ENCODE measurements around the gene MYO1D. TPM values are rescaled to one million over a fixed set of nuclear protein-coding genes. Genes with fewer than 3 reads are reported as not detected.

The MYO1D gene
- total RNA-seq, 1 donor from 2014 or later, result 18.0 TPM

DNA sequence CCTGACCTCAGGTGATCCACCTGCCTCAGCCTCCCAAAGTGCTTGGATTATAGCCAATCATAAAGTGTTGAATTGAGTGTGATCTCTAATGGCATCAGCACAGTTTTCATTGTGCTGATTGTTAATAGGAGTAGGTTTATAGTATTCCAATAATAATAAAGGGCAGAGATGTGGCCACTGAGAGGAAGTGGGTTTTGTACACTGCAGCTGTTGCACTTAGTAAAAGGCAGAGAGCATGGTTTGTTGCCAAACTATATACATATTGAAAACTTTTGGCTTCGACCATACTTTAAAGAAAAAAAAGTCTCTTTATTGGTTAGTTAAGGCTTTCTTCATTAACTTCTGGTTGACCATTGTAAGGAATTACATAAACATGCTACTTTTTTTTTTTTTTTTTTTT is 204.2 kb downstream of the MYO1D start:
- H3K4me3 ChIP-seq (ENCODE audit: insufficient read depth, low read depth, low read length), result no peak overlapping the region
- Mint-ChIP-seq H3K27ac (ENCODE audit: unreplicated experiment) (no peak overlapping the region), H3K4me3 (ENCODE audit: unreplicated experiment) (no peak overlapping the region), H3K9me3 (ENCODE audit: unreplicated experiment) (no peaks in the 10 kb centered on the region), H3K4me1 (ENCODE audit: low read depth, unreplicated experiment) (peaks cover 8% of the 10 kb centered on the region), H3K27me3 (ENCODE audit: low read depth, unreplicated experiment) (no peaks in the 10 kb centered on the region), H3K36me3 (ENCODE audit: low read depth, unreplicated experiment) (peaks cover 2% of the 10 kb centered on the region)
- no peak overlapping the region for H3K4me2 ChIP-seq (ENCODE audit: low read length)
- H3K9ac ChIP-seq (ENCODE audit: low read length), result no peak overlapping the region
- H4K20me1 ChIP-seq (ENCODE audit: insufficient read depth, low read length), result no peaks in the 10 kb centered on the region
- H3K4me1 ChIP-seq (ENCODE audit: insufficient read depth, low read length), result no peaks in the 10 kb centered on the region
- no peak for DNase-seq (ENCODE audit: low read depth)
- no peak for FAIRE-seq
- H3K36me3 ChIP-seq (ENCODE audit: insufficient read depth, low read length), result no peaks in the 10 kb centered on the region
- H3K79me2 ChIP-seq (ENCODE audit: insufficient read depth, low read length), result no peaks in the 10 kb centered on the region
- no peaks in the 10 kb centered on the region for H3K27me3 ChIP-seq (ENCODE audit: insufficient read depth, low read length)
- no peak for TF ChIP-seq EZH2 (IDR thresholded peaks at IDR 0.05; ENCODE audit: insufficient read depth, low read length)
- TF ChIP-seq, protein P1, sequence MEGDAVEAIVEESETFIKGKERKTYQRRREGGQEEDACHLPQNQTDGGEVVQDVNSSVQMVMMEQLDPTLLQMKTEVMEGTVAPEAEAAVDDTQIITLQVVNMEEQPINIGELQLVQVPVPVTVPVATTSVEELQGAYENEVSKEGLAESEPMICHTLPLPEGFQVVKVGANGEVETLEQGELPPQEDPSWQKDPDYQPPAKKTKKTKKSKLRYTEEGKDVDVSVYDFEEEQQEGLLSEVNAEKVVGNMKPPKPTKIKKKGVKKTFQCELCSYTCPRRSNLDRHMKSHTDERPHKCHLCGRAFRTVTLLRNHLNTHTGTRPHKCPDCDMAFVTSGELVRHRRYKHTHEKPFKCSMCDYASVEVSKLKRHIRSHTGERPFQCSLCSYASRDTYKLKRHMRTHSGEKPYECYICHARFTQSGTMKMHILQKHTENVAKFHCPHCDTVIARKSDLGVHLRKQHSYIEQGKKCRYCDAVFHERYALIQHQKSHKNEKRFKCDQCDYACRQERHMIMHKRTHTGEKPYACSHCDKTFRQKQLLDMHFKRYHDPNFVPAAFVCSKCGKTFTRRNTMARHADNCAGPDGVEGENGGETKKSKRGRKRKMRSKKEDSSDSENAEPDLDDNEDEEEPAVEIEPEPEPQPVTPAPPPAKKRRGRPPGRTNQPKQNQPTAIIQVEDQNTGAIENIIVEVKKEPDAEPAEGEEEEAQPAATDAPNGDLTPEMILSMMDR (IDR thresholded peaks at IDR 0.05; ENCODE audit: insufficient read depth, low read depth, low read length), result no peak
- H3K27ac ChIP-seq (ENCODE audit: low read depth, low read length), result no peak overlapping the region
- no peak overlapping the region for H2AFZ ChIP-seq (ENCODE audit: low read depth, low read length)
- peaks cover 3% of the 10 kb centered on the region for H3K9me3 ChIP-seq (ENCODE audit: insufficient read depth, low read depth, low read length)

DNA sequence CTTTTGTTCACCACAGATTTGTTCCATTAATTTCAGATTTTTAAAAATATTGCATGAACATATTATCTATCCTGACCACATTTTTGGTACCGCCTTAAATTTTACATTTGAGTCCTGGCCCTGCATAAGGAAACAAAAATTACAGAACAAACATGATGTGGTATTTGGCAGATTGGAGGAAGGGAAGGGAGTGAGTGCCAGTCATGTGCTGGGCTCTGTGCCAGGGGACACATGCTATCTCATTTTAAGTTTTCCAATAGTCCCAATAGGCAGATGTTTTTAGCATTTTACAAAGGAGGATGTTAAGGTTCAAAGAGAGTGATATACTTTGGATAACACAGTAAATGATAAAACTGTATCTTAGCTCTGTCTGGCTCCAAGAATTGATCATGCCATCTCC is 205.0 kb downstream of the MYO1D start:
- Mint-ChIP-seq H3K4me3 (ENCODE audit: unreplicated experiment) (no peak overlapping the region), H3K36me3 (ENCODE audit: low read depth, unreplicated experiment) (peaks cover 2% of the 10 kb centered on the region), H3K27me3 (ENCODE audit: low read depth, unreplicated experiment) (no peaks in the 10 kb centered on the region), H3K4me1 (ENCODE audit: low read depth, unreplicated experiment) (peaks cover 8% of the 10 kb centered on the region), H3K9me3 (ENCODE audit: unreplicated experiment) (no peaks in the 10 kb centered on the region), H3K27ac (ENCODE audit: unreplicated experiment) (no peak overlapping the region)
- Histone ChIP-seq H3K4me2 (ENCODE audit: low read length) (no peak overlapping the region), H3K9ac (ENCODE audit: low read length) (no peak overlapping the region), H3K4me3 (ENCODE audit: insufficient read depth, low read depth, low read length) (no peak overlapping the region), H3K4me1 (ENCODE audit: insufficient read depth, low read length) (no peaks in the 10 kb centered on the region), H3K36me3 (ENCODE audit: insufficient read depth, low read length) (no peaks in the 10 kb centered on the region), H3K9me3 (ENCODE audit: insufficient read depth, low read depth, low read length) (peaks cover 3% of the 10 kb centered on the region), H3K27ac (ENCODE audit: low read depth, low read length) (no peak overlapping the region), H4K20me1 (ENCODE audit: insufficient read depth, low read length) (no peaks in the 10 kb centered on the region), H3K79me2 (ENCODE audit: insufficient read depth, low read length) (no peaks in the 10 kb centered on the region), H2AFZ (ENCODE audit: low read depth, low read length) (no peak overlapping the region), H3K27me3 (ENCODE audit: insufficient read depth, low read length) (no peaks in the 10 kb centered on the region)
- no peak for DNase-seq (ENCODE audit: low read depth)
- TF ChIP-seq EZH2 (IDR thresholded peaks at IDR 0.05; ENCODE audit: insufficient read depth, low read length), result no peak
- no peak for FAIRE-seq

DNA sequence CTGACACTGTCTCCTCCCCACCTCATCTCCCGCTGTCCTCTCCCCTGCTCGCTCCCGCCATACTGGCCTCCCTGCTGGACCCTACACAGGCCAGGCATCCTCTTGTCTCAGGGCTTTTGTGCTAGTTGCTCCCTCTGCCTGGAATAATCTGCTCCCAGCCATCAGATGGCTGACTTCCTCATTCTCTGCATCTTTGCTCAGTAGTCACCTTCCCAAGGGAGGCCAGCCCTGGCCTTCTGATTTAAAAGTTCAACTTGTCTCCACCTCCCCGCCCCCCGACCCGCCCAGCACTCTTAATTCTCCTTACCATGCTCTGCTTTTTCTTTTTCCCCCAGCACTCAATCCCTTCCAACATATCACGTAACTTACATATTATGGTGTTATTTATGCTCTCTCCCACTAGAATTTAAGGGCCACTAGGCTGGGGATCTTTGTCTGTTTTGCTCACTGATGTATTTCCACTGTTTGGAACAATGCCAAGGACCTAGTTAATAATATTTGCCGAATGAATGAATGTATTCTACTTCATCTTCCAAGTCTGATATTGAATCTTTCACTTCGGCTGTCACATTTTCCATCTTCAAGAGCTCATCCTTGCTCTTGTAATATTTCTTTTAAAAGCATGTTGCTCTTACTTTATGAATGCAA is 211.9 kb downstream of the MYO1D start:
- no peaks in the 10 kb centered on the region for H3K36me3 ChIP-seq (ENCODE audit: insufficient read depth, low read length)
- FAIRE-seq (no peak), DNase-seq (ENCODE audit: low read depth) (no peak)
- H3K27ac Mint-ChIP-seq (ENCODE audit: unreplicated experiment), result no peak overlapping the region
- H3K27me3 ChIP-seq (ENCODE audit: insufficient read depth, low read length), result no peaks in the 10 kb centered on the region
- no peak overlapping the region for H3K27ac ChIP-seq (ENCODE audit: low read depth, low read length)
- no peaks in the 10 kb centered on the region for H3K27me3 Mint-ChIP-seq (ENCODE audit: low read depth, unreplicated experiment)
- H3K4me1 Mint-ChIP-seq (ENCODE audit: low read depth, unreplicated experiment), result no peaks in the 10 kb centered on the region
- no peaks in the 10 kb centered on the region for H3K36me3 Mint-ChIP-seq (ENCODE audit: low read depth, unreplicated experiment)
- no peak overlapping the region for H3K4me2 ChIP-seq (ENCODE audit: low read length)
- no peaks in the 10 kb centered on the region for H3K9me3 Mint-ChIP-seq (ENCODE audit: unreplicated experiment)
- no peaks in the 10 kb centered on the region for H3K9me3 ChIP-seq (ENCODE audit: insufficient read depth, low read depth, low read length)
- H3K4me3 Mint-ChIP-seq (ENCODE audit: unreplicated experiment), result no peak overlapping the region
- no peak overlapping the region for H3K4me3 ChIP-seq (ENCODE audit: insufficient read depth, low read depth, low read length)
- H4K20me1 ChIP-seq (ENCODE audit: insufficient read depth, low read length), result no peaks in the 10 kb centered on the region
- H2AFZ ChIP-seq (ENCODE audit: low read depth, low read length), result no peak overlapping the region
- no peak overlapping the region for H3K9ac ChIP-seq (ENCODE audit: low read length)
- H3K79me2 ChIP-seq (ENCODE audit: insufficient read depth, low read length), result no peaks in the 10 kb centered on the region
- no peaks in the 10 kb centered on the region for H3K4me1 ChIP-seq (ENCODE audit: insufficient read depth, low read length)
- TF ChIP-seq, protein P1 (IDR thresholded peaks at IDR 0.05; ENCODE audit: insufficient read depth, low read depth, low read length), result no peak
- no peak for TF ChIP-seq EZH2 (IDR thresholded peaks at IDR 0.05; ENCODE audit: insufficient read depth, low read length)
